HUDEP-2 (cell line): Measurements from ENCODE around the gene NHP2.

ENCODE experiments used
- DNase-seq, 76 experiments: peaks; one replicate each; lab custom pipeline; 2025; ENCODE audit not compliant: unreplicated experiment in 76 of 76; lab: John Stamatoyannopoulos, UW

NHP2 gene

GRCh38 chr5:178177569-178177968 lies 23.9 kb upstream of the NHP2 start:
- DNase-seq: no peak

GRCh38 chr5:178176791-178177190 lies 23.1 kb upstream of the NHP2 start:
- no peak for DNase-seq

DNA sequence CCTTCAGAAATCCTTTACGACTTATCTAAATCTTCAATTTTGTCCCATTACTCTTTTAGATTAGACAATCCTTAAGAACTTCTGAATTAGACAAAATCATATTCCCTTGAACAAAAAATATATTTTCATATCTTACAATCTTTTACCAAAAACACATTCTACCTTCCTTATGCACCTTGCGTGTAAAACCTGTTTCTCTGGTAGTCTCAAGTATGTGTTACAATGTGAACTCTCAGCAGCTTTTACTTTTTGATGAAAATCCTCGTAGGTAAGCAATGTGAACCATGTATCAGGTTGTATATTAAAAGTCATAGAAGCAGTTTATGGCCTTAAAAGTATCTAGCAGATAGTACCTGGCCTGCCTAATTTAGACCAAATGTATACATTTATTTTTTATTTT lies 20.8 kb upstream of the NHP2 start:
- DNase-seq: no peak

DNA sequence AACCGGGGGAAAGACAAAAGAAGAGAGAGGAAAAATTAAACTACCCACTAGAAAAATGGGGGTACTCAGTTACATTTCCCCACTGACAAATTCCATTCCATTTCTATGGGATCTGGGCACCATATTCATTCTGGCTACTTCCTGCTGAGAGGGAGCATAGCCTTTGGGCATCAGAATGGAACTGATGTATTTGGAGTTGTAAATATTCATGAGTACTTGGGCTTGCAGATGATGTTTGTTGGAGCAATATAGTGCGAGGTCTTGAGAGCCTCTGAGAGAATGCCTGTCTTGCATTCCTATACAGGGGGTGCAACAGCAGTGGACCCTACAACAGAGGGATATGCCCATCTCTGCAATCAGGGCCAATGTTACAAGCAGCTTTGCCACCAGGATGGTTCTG lies 16.8 kb upstream of the NHP2 start:
- no peak for DNase-seq

DNA sequence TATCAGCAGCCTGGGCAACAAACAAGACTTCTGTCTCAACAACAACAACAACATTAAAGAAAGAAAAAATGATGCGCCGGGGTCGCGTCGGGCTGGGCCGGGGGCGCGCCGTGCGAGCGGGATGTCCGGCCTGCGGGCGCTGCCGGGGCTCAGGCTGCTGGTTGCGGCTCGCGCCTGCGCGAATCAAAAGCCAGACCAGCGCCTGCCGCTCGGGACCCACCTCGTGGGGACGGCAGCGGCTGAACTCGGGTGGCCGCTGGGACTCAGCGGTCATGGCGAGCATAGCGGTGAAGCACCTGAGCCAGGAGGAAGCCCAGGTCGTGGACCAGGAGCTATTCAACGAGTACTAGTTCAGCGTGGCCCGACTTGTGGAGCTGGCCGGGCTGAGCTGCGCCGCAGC lies 11.9 kb upstream of the NHP2 start:
- DNase-seq: no peak

DNA sequence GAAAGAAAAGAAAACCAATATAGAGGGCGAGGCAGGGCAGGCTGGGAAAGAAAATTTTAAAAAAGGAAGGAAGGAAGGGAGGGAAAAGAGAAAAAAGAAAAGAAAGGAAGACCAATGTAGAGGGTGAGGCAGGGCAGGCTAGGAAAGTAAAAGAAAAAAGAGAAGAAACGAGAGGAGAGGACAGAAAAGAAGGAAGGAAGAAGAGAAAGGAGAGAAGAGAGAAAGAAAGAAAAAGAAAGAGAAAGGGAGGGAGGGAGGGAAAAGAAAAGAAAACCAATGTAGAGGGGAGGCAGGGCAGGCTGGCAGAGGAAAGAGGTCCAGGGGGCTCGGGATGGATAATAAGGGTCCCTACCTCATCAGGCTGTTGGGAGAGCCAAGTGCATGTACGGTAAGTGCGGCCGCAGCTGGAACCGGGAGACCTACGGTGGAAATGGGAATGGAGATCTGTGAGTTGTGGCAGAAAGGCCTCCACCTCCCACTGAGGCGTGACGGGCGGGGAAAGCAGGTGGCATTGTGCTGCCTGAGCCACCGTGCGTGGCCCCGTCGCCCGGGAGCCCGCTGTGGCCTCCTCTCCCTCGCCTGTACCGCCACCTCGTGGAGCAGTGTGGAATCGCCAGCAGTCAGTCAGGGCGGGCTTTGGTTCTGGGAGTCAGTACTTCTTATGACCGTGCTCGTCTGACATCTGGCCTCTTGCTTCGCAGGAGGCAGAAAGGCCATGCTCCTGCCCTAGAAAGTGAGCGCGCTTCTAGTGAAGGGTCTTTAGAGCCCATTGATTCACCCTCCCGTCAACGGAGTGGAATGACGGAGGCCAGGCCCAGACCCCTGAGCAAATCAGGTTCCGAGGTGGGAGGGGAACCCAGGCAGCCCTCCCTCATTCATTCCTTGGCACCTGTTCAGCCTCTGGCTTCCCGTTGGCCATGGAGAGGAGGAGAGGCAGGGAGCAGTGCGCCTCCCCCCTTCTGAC lies 10.4 kb upstream of the NHP2 start:
- peak in 69 of 76 experiments; percentile 12 to 91 (median 64) for DNase-seq

GRCh38 chr5:178162481-178162880 lies 8.8 kb upstream of the NHP2 start:
- no peak for DNase-seq

DNA sequence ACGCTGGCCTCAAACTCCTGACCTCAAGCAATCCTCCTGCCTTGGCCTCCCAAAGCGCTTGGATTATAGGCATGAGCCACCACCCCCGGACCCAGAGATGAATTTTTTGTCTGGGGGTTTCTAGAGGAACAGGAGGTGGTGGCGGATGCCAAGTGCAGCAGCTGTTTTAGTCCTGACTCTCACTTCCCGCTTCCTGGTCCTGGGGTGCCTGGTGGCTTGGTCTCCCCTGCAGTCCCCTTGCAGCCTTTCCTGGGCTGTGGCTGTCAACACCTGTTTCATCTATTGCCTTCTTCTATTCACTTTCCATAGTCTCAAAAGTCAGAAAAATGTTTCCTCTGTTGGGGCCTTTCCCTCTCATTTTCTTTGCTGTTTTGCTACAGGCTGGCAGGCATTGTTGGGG lies 6.5 kb upstream of the NHP2 start:
- DNase-seq: no peak

GRCh38 chr5:178155065-178155464 lies 1.4 kb upstream of the NHP2 start:
- DNase-seq: no peak

GRCh38 chr5:178152491-178153444 lies 917 bp downstream of the NHP2 start:
- no peak for DNase-seq

GRCh38 chr5:178150977-178151734 lies 2.5 kb downstream of the NHP2 start:
- peak in 1 of 76 experiments; percentile 15 for DNase-seq

DNA sequence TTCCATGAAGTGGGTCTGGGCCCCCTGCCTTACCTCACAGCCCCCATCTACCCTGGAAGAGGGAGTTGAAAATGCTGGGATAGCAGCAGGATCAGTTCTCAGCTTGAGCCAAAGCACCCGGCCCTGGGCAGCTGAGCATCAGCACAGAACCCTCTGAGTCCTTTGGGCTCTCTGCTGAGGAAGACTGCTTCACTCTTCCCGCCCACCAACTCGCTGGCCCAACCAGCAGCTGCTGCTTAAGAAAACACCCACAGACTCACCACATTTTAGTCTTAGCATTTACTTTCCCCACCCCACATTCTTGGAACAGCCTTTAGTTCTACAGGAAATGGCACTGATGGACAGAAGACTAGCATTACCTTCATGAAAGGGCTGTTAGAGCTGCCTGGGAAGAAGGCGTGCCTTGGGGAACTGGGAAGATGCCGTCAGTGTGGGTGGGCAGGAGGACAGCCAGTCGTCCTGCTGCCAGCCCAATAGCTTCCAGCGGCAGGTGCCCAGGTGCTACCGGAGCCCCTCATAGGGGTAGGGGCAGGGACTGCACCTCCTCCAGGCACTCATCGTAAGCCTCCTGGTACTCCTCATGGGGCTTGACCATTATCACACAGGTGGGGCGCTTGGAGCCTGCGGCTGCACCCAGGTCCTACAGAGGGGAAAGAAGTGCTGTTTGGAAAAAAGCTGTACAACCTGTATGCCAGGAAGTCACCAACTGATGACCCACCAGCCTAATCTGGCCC lies 4.3 kb downstream of the NHP2 start:
- DNase-seq: no peak

DNA sequence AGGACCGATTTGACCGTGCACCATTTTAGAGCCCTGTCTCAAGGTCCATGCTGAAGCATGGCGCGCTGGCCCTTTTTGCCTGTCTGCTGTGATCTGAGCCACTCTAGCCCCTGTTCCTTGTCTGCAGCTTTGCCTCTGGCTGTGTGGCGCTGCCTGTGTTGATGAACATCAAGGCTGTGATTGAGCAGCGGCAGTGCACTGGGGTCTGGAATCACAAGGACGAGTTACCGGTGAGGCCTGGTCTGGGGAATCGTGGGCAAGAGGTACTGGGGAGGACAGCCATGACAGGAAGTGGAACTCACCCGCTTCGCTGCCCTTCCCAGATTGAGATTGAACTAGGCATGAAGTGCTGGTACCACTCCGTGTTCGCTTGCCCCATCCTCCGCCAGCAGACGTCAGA lies 6.3 kb downstream of the NHP2 start:
- no peak for DNase-seq

DNA sequence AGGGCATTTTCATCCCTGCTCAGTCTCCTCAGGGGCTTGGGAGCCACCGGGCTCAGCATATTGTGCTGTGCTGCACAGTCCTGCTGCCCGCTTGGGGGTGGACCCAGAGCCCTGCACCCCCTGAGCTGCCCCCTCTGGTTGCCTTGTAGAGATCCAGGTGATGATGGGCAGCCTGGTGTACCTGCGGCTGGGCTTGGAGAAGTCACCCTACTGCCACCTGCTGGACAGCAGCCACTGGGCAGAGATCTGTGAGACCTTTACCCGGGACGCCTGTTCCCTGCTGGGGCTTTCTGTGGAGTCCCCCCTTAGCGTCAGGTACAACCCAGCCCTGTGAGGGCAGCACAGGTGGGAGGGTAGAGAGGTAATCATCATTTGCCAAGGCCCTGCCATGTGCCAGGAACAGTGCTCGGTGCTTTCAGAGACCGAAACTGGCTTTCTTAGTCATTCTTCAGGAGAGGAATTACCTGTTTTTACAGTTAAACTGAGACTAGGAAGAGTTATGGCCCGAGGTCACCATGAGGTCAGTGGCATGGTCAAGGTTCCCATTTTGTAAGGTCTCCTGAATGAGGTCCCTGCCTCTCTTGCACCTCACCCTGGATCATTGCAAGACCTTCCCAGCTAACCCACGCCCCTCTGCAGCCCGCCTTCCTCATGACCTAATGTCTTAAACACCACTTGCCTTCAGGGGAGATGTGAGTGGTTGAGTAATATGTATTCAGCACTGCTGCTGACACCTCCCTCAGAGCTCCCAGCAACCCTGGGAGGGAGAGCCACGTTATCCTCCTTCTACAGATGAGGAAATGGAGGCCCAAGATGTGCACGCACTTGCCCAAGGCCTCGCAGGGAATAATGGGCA lies 7.5 kb downstream of the NHP2 start:
- DNase-seq: peak in 55 of 76 experiments; percentile 6 to 63 (median 37)

DNA sequence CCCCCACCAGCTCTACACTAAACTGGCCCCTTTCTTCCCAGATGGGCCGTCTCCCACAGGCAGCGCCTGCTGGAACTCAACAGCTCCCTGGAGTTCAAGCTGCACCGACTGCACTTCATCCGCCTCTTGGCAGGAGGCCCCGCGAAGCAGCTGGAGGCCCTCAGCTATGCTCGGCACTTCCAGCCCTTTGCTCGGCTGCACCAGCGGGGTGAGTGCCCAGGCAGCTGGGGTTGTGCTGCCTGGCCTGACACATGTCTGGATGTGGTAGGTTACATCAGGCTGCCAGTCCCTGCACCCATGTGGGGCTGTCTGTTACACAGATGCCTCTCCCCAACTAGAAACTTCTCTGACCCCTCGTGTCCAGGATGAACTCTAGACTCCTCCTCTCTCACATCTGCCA lies 9.8 kb downstream of the NHP2 start:
- DNase-seq: no peak

- no peak for DNase-seq
These were observed 10.4 kb downstream of the NHP2 start for GRCh38 chr5:178143246-178143645.

GRCh38 chr5:178142642-178143041 lies 11.0 kb downstream of the NHP2 start:
- no peak for DNase-seq

DNA sequence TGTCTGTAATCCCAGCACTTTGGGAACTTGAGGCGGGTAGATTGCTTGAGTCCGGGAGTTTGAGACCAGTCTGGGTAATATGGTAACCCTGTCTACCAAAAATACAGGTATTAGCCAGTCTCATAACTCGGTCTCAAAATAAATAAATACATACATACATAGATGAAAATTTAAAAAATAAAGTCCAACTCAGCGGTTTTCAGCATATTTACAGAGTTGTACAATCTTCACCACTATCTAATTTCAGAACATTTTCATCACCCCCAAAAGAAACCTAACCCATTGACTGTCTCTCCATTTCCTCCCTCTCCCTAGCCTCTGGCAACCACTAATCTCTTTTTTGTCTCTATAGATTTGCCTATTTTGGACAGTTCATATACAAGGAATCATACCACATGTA lies 12.1 kb downstream of the NHP2 start:
- no peak for DNase-seq

- no peak for DNase-seq
These were observed 15.7 kb downstream of the NHP2 start for GRCh38 chr5:178137991-178138390.
